ENCODE results near the gene RPP25. TPM values are rescaled to one million over a fixed set of nuclear protein-coding genes. Genes with fewer than 3 reads are reported as not detected.

RPP25 gene
- total and polyA plus RNA-seq, 2 of the 13 experiments (the other 11 are each of a cell fraction or from before 2014, with no cell fraction given): 0.05 to 0.11 TPM

DNA sequence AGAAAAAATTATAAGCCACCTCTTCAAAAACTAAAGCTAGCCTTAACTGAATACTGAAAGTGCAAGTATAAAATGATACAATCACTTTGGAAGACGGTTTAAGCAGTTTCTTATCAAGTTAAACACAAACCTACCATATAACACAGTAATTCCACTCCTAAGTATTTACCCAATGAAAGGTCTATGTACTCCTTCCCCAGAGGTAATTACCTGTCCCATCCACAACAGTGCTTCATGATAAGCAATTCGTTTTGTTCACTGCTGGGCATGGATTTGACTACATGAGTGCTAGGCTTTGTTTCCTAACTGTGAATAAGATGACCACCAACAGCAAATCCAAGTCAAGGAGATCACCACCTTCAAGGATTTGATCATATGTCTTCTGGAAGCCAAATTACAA is 23.0 kb downstream of the RPP25 start:
- no peak overlapping the region for H3K4me3 ChIP-seq (replicated peaks in 1 of 3; ENCODE audit: insufficient read depth in 1 of 3, low read depth in 2 of 3, low read length in 3 of 3)
- in situ Hi-C loops (cut with HindIII; ENCODE audit: extremely low pct_ligation_motif_present, low pct_unique_long_range_greater_than_20kb) (no loop called here), intact Hi-C loops (cut with micrococcal nuclease; ENCODE audit: unreplicated experiment) (no loop called here)
- CTCF ChIA-PET (ENCODE audit: low intra/inter-chr PET ratio, low total read pairs): no interaction called here
- H3K27me3 ChIP-seq (ENCODE audit: control insufficient read depth in 1 of 2, insufficient read depth in 2 of 2, low read length in 2 of 2): no peaks in the 10 kb centered on the region; a peak in 2 of 5 replicates
- H3K9ac ChIP-seq (ENCODE audit: insufficient read depth, low read depth, low read length): no peak overlapping the region
- H3K4me1 ChIP-seq (ENCODE audit: insufficient read depth, low read length): peaks cover 55% of the 10 kb centered on the region
- POLR2A ChIA-PET: interaction anchor here (1.5 kb wide), 1 partner anchor 32 kb away, joined by 3 read pairs; no protein-coding TSS in a partner anchor
- no peaks in the 10 kb centered on the region for H3K9me3 ChIP-seq (ENCODE audit: low read length)
- BruUV-seq (replicated peaks): no TSS peak
- no peak for DNase-seq (ENCODE audit: low spot score)
- FAIRE-seq: no peak
- peaks cover 58% of the 10 kb centered on the region for H3K79me2 ChIP-seq (ENCODE audit: insufficient read depth, low read length)
- TF ChIP-seq KDM5A (IDR thresholded peaks at IDR 0.05; ENCODE audit: borderline replicate concordance, low read length) (no peak), ZNF569 (CRISPR knock-in tag; IDR thresholded peaks at IDR 0.05; ENCODE audit: borderline replicate concordance) (no peak), ZSCAN9 (CRISPR knock-in tag; IDR thresholded peaks at IDR 0.05; ENCODE audit: borderline replicate concordance) (no peak), ZNF557 (CRISPR knock-in tag; IDR thresholded peaks at IDR 0.05) (no peak), MBNL3 (CRISPR knock-in tag; conservative IDR thresholded peaks at IDR 0.05) (no peak), PHF5A (CRISPR knock-in tag; IDR thresholded peaks at IDR 0.05; ENCODE audit: low read depth, unreplicated experiment) (no peak), ZZZ3 (CRISPR knock-in tag; IDR thresholded peaks at IDR 0.05; ENCODE audit: borderline replicate concordance) (no peak), ZNF468 (CRISPR knock-in tag; IDR thresholded peaks at IDR 0.05) (no peak)
- TF ChIP-seq, protein P1, sequence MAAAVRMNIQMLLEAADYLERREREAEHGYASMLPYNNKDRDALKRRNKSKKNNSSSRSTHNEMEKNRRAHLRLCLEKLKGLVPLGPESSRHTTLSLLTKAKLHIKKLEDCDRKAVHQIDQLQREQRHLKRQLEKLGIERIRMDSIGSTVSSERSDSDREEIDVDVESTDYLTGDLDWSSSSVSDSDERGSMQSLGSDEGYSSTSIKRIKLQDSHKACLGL (CRISPR knock-in tag; IDR thresholded peaks at IDR 0.05): no peak
- TF ChIP-seq, protein P2, sequence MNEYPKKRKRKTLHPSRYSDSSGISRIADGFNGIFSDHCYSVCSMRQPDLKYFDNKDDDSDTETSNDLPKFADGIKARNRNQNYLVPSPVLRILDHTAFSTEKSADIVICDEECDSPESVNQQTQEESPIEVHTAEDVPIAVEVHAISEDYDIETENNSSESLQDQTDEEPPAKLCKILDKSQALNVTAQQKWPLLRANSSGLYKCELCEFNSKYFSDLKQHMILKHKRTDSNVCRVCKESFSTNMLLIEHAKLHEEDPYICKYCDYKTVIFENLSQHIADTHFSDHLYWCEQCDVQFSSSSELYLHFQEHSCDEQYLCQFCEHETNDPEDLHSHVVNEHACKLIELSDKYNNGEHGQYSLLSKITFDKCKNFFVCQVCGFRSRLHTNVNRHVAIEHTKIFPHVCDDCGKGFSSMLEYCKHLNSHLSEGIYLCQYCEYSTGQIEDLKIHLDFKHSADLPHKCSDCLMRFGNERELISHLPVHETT (CRISPR knock-in tag; conservative IDR thresholded peaks at IDR 0.05): no peak
- H2AFZ ChIP-seq (ENCODE audit: low read length): no peak overlapping the region
- 68% methylated on average over 2 of the region's 2 CpGs for WGBS (ENCODE audit: low lambda C conversion rate)
- H3K27ac ChIP-seq (ENCODE audit: extremely low read length, insufficient read depth, low read length): no peak overlapping the region
- H3K4me2 ChIP-seq (ENCODE audit: low read depth, low read length): 0 out of 2 replicates have a peak overlapping the region, but pooled peaks have one; percentile 15
- H4K20me1 ChIP-seq (ENCODE audit: insufficient read depth, low read length): peaks cover 18% of the 10 kb centered on the region
- peaks cover 4 to 15% of the 10 kb centered on the region in 2 experiments; a peak in 4 of 5 replicates for H3K36me3 ChIP-seq (replicated peaks in 1 of 2; ENCODE audit: control insufficient read depth in 1 of 2, insufficient read depth in 2 of 2, low read length in 2 of 2)
- no peak for ATAC-seq

Measured in HepG2 (cell line).